Activated naive CD8-positive, alpha-beta T cell treated with anti-CD3 and anti-CD28 coated beads, Interleukin-2, amount 10 ng/mL, durations not matched to agents 7 days and 5 days (primary cell): ENCODE measurements around the gene TET1. TPM values are rescaled to one million over a fixed set of nuclear protein-coding genes. Genes with fewer than 3 reads are reported as not detected.
"Not testable (repeated sequence)": the region's sequence is repeated elsewhere in the genome, so short reads cannot be mapped to it uniquely, and the experiment has no call there.

Experiments used
- ATAC-seq: fragments of 150-1000 bp; cut with Tn5 transposase; one replicate; pipeline ENCODE4 v1.10.0; 2021; ENCODE audit warnings: low read depth, moderate library complexity
- POLR2A ChIA-PET: fragments of 350-600 bp; sonication (Branson Sonifier 250); formaldehyde crosslinking; loops from one replicate; lab custom pipeline; 2021; ENCODE audit warnings: antibody characterized with exemption; lab: Charles Lee
- DNase-seq: peaks from one replicate; pipeline ENCODE4 v3.0.0; 2021
- H3K27ac Mint-ChIP-seq: one replicate; pipeline ENCODE4 v1.8.0; 2022; ENCODE audit warnings: mild to moderate bottlenecking, mixed read lengths
- H3K27me3 Mint-ChIP-seq: one replicate; pipeline ENCODE4 v1.8.0; 2022; ENCODE audit warnings: mild to moderate bottlenecking, moderate library complexity, mixed read lengths
- H3K36me3 Mint-ChIP-seq: one replicate; pipeline ENCODE4 v1.8.0; 2021; ENCODE audit warnings: mild to moderate bottlenecking, mixed read lengths
- H3K4me1 Mint-ChIP-seq: one replicate; pipeline ENCODE4 v1.8.0; 2021; ENCODE audit warnings: mixed read lengths
- H3K4me3 Mint-ChIP-seq: one replicate; pipeline ENCODE4 v1.8.0; 2022; ENCODE audit warnings: mild to moderate bottlenecking, moderate library complexity, mixed read lengths
- H3K9me3 Mint-ChIP-seq: one replicate; pipeline ENCODE4 v1.8.0; 2021; ENCODE audit warnings: mixed read lengths
- total RNA-seq, 2 experiments: library from RNA; stranded (reverse); gene quantifications; one replicate each; pipeline ENCODE4 v1.2.3, GENCODE V29; 2021

Gene TET1
- total RNA-seq, 2 experiments from 2014 or later, result 3.8 to 4.1 TPM

DNA sequence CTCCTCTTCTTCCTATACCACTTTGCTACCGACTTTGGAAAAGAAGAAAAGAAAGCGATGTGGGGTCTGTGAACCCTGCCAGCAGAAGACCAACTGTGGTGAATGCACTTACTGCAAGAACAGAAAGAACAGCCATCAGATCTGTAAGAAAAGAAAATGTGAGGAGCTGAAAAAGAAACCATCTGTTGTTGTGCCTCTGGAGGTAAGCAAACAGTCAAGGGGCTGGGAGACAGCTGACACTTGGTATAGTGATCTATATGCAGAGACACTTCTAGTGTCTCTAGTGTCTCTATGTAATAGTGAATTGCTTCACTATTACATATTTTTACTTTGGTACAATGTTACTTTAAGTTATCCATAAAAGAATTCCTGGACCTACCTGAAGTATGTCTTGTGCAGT lies 13.9 kb downstream of the TET1 start:
- no peak overlapping the region for H3K27ac Mint-ChIP-seq
- H3K4me1 Mint-ChIP-seq, result peaks cover 8% of the 10 kb centered on the region

DNA sequence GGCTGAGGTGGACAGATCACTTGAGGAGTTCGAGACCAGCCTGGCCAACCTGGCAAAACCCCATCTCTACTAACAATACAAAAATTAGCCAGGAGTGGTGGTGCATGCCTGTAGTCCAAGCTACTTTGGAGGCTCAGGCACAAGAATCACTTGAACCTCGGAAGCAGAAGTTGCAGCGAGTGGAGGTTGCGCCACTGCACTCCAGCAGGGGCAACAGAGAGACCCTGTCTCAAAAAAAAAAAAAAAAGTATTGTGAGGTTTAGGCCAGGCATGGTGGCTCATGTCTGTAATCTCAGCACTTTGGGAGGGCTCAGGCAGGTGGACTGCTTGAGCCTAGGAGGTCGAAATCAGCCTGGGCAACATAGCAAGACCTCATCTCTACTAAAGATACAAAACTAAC lies 16.0 kb downstream of the TET1 start:
- DNase-seq (no peak), ATAC-seq (no peak)
- no peaks in the 10 kb centered on the region for H3K9me3 Mint-ChIP-seq
- H3K4me1 Mint-ChIP-seq, result peaks cover 8% of the 10 kb centered on the region
- no peak overlapping the region for H3K4me3 Mint-ChIP-seq
- H3K36me3 Mint-ChIP-seq, result no peaks in the 10 kb centered on the region
- no peak overlapping the region for H3K27ac Mint-ChIP-seq
- H3K27me3 Mint-ChIP-seq, result no peaks in the 10 kb centered on the region
- POLR2A ChIA-PET, result no interaction called here

More for the DNA sequence above, 13.9 kb downstream of the TET1 start:
- Mint-ChIP-seq H3K27me3 (no peaks in the 10 kb centered on the region), H3K36me3 (no peaks in the 10 kb centered on the region), H3K9me3 (no peaks in the 10 kb centered on the region), H3K4me3 (no peak overlapping the region)
- ATAC-seq, result no peak
- POLR2A ChIA-PET, result no interaction called here
- DNase-seq, result no peak

GRCh38 chr10:68578974-68579373 lies 18.8 kb downstream of the TET1 start:
- POLR2A ChIA-PET, result no interaction called here
- no peaks in the 10 kb centered on the region for H3K9me3 Mint-ChIP-seq
- no peak for DNase-seq
- H3K36me3 Mint-ChIP-seq, result no peaks in the 10 kb centered on the region
- no peak for ATAC-seq
- no peak overlapping the region for H3K4me3 Mint-ChIP-seq
- H3K4me1 Mint-ChIP-seq, result peaks cover under 1% of the 10 kb centered on the region
- H3K27ac Mint-ChIP-seq, result no peak overlapping the region
- no peaks in the 10 kb centered on the region for H3K27me3 Mint-ChIP-seq

GRCh38 chr10:68584187-68584586 lies 24.1 kb downstream of the TET1 start:
- H3K27me3 Mint-ChIP-seq, H3K27ac Mint-ChIP-seq, H3K4me1 Mint-ChIP-seq, H3K9me3 Mint-ChIP-seq, POLR2A ChIA-PET, DNase-seq, H3K4me3 Mint-ChIP-seq, H3K36me3 Mint-ChIP-seq, ATAC-seq: not testable (repeated sequence)

DNA sequence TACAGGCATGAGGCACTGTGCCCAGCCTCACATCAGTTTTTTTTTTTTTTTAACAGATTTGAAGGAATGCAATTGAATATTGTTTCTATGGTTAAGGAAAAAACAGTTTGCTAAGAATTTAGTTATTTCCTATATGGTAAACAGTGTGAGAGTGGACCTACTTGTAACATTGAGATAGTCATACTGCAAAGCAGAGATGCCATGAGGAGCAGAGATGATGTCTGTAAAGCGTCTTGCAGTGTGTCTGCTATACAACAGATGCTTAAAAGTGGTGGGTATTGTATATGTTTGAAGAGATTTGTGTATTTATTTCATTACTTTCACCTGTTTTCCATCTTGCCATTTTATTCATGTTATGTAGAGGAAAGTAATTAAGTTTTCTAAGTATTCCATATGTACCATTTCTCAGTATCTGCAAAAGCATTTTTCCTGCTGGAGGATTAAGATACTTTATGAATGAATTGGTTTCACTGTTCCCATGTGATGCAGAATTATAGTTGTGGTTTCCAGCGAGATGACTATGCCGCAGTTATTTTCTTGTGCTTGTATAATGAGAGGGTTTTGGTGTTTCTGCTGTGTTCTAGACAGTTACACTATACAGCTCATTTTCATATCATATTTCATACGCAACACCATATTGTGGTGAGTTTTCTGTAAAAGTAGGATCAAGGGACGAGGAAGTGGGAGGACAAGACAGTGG lies 26.6 kb downstream of the TET1 start:
- ATAC-seq, result no peak
- H3K4me1 Mint-ChIP-seq, result peaks cover 4% of the 10 kb centered on the region
- POLR2A ChIA-PET, result no interaction called here

DNA sequence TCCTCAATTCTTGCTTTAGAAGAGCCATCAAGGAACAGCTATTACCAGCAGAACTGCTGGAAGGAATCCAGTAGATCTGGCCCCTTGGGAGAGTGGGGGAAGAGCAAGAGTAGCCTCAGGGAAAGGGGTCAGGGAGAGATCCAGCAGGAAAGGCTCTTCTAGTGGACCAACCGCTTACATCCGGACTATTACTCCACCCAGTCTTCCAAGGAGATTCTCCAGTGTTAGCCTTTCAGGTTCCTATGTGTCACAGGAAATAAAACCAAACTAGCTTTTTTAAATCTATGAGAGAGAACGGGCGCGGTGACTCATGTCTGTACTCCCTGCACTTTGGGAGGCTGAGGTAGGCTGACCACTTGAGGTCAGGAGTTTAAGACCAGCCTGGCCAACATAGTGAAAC lies 34.3 kb downstream of the TET1 start:
- Mint-ChIP-seq H3K4me3 (no peak overlapping the region), H3K27me3 (peaks cover 2% of the 10 kb centered on the region), H3K27ac (no peak overlapping the region), H3K4me1 (no peaks in the 10 kb centered on the region), H3K9me3 (no peaks in the 10 kb centered on the region), H3K36me3 (no peaks in the 10 kb centered on the region)
- no peak for DNase-seq
- ATAC-seq, result no peak
- POLR2A ChIA-PET, result interaction anchor here (0.7 kb wide), 1 partner anchor 31 kb away, joined by 3 read pairs; no protein-coding TSS in a partner anchor

More for the DNA sequence above, 26.6 kb downstream of the TET1 start:
- Mint-ChIP-seq H3K27ac (no peak overlapping the region), H3K4me3 (no peak overlapping the region), H3K27me3 (peaks cover 2% of the 10 kb centered on the region), H3K36me3 (peaks cover 1% of the 10 kb centered on the region), H3K9me3 (no peaks in the 10 kb centered on the region)
- no peak for DNase-seq

GRCh38 chr10:68595513-68595912 lies 35.4 kb downstream of the TET1 start:
- ATAC-seq, result no peak
- POLR2A ChIA-PET, result no interaction called here
- Mint-ChIP-seq H3K4me1 (peaks cover 7% of the 10 kb centered on the region), H3K27ac (no peak overlapping the region), H3K36me3 (no peaks in the 10 kb centered on the region), H3K9me3 (no peaks in the 10 kb centered on the region), H3K4me3 (no peak overlapping the region), H3K27me3 (no peaks in the 10 kb centered on the region)
- DNase-seq, result no peak

DNA sequence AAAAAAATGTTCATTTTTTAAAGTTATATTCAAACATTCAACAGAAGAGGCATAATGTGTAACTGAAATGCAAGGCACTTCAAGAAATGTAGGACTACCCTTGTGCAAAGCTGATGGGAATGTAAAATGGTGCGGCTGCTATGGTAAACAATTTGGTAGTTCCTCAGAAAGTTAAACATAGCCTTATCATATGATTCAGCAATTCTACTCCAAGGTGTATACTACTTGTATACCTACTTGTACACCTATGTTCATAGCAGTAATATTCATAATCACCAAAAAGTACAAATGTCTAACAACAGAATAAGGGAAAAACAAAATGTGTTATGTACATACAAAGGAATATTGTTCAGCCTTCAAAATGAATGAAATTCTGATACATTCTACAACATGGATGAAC lies 37.3 kb downstream of the TET1 start:
- Mint-ChIP-seq H3K9me3 (no peaks in the 10 kb centered on the region), H3K36me3 (peaks cover 4% of the 10 kb centered on the region), H3K4me3 (no peak overlapping the region), H3K27ac (no peak overlapping the region), H3K4me1 (peaks cover 21% of the 10 kb centered on the region), H3K27me3 (no peaks in the 10 kb centered on the region)
- ATAC-seq (no peak), DNase-seq (no peak)
- POLR2A ChIA-PET, result no interaction called here

DNA sequence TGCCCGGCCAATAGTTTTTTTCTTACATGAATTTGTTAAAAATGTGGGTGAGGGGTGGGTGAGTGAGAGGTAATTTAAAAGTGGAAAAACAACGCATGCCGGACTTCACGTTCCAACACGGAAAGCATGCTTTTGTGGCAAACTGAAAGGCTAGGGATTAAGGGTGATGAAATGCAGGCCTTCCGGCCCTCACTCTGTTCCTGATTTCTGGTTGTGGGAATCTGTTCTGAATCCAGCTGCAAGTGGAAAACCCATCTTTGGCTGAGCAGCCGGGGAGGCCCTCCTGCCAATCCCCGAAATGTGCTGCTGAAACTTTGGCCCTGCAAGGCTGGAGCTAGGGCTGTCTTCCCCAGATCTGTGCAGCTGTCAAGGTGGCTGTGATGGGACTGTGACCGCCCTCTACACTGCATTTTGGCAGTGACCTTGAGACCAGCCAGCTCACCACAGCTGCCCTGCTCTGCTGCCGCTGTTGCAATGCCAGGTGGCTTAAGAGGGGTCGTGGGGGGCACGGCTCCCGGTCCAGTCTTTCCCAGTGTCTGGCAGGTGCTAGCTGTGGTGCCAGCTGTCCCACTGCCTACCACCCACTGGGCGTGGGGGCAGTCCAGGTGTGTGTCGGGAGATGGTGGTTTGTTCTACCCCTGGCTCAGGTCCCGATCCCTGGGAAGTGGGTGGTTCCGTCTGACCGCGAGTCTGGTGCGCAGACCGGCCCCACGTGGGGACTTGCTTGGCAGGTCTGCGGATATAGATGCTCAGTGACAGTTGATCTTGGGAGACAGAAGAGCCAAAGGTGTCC lies 39.0 kb downstream of the TET1 start:
- H3K27ac Mint-ChIP-seq, result peak overlapping the region; percentile 31
- H3K4me3 Mint-ChIP-seq, result no peak overlapping the region
- DNase-seq (no peak), ATAC-seq (no peak)
- H3K4me1 Mint-ChIP-seq, result peaks cover 22% of the 10 kb centered on the region
- no peaks in the 10 kb centered on the region for H3K9me3 Mint-ChIP-seq
- H3K27me3 Mint-ChIP-seq, result no peaks in the 10 kb centered on the region
- POLR2A ChIA-PET, result no interaction called here
- peaks cover 15% of the 10 kb centered on the region for H3K36me3 Mint-ChIP-seq

DNA sequence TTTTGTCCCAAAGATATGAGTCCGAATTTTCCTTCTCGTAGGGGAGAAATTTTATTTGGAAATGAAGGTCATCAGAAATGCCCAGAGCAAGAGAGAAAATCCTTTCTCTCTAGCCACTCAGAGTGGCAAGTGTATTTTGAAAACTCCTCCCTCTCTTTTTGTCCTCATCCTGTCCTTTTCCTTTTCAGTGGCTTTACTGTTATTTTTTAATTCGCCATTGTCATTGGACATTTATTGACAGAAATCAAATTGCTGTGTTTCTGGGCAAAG lies 39.6 kb downstream of the TET1 start:
- Mint-ChIP-seq H3K27ac (peak overlapping the region; percentile 31), H3K27me3 (no peaks in the 10 kb centered on the region), H3K36me3 (peaks cover 20% of the 10 kb centered on the region), H3K4me1 (peaks cover 26% of the 10 kb centered on the region), H3K9me3 (no peaks in the 10 kb centered on the region), H3K4me3 (peak overlapping the region; percentile 82)
- no peak for ATAC-seq
- DNase-seq, result no peak
- POLR2A ChIA-PET, result interaction anchor here (1.4 kb wide), 1 partner anchor 40 kb away, joined by 8 read pairs; the partner anchor contains the start of gene TET1

- POLR2A ChIA-PET, result interaction anchor here (1.0 to 1.7 kb wide), 3 partner anchors 40 to 268 kb away, joined by 4 to 8 read pairs (median 7); partner anchors contain the start of genes CCAR1, HNRNPH3 and TET1
- H3K4me3 Mint-ChIP-seq, result peak overlapping the region; percentile 82
- no peaks in the 10 kb centered on the region for H3K27me3 Mint-ChIP-seq
Measured at GRCh38 chr10:68600041-68600778, 40.1 kb downstream of the TET1 start.

DNA sequence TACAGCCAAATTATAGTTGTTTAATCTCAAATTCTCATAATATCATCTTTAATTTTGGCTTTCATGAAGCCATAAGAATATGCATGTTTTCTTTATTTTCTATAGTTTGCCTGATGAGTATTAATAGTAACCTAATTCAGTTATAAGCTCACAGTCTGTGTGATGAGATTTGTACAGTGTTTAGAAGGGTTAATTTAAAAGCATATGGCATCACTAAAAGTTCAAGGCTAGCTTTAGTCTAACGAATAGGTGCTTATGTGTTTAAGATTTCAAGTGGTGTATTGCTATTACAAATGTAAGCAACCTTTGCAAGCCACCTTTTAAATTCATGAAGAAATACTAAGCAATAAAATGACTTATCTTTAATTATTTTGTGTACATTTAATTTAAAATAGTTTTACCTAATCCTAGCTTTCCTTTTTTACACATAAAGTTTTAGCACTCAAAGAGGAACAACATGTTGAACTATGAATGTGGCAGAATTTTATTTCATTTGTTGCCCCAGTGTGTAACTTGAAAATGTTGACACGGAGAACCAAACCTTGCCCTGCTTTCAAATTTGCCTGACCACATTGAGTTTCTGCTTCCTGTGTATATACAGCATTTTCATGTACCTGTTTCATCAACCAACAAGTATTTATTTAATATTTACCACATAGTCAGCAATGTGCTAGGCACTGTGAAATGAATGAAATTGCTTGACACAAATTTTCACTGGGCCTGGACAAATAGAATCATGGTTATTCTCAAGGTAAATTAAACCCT lies 41.5 kb downstream of the TET1 start:
- POLR2A ChIA-PET, result interaction anchor here (0.8 to 1.7 kb wide), 2 partner anchors 42 to 120 kb away, joined by 3 to 7 read pairs; partner anchors contain the start of genes CCAR1 and TET1
- Mint-ChIP-seq H3K36me3 (peaks cover 20% of the 10 kb centered on the region), H3K4me3 (peak overlapping the region; percentile 82), H3K9me3 (no peaks in the 10 kb centered on the region), H3K27me3 (no peaks in the 10 kb centered on the region), H3K27ac (peak overlapping the region; percentile 20), H3K4me1 (peaks cover 26% of the 10 kb centered on the region)
- no peak for DNase-seq
- ATAC-seq, result no peak

More at GRCh38 chr10:68600041-68600778, 40.1 kb downstream of the TET1 start:
- peaks cover 26% of the 10 kb centered on the region for H3K4me1 Mint-ChIP-seq
- peak; percentile 74 for DNase-seq
- H3K27ac Mint-ChIP-seq, result peak overlapping the region; percentile 83
- no peaks in the 10 kb centered on the region for H3K9me3 Mint-ChIP-seq
- peaks cover 20% of the 10 kb centered on the region for H3K36me3 Mint-ChIP-seq
- peak; percentile 96 for ATAC-seq

DNA sequence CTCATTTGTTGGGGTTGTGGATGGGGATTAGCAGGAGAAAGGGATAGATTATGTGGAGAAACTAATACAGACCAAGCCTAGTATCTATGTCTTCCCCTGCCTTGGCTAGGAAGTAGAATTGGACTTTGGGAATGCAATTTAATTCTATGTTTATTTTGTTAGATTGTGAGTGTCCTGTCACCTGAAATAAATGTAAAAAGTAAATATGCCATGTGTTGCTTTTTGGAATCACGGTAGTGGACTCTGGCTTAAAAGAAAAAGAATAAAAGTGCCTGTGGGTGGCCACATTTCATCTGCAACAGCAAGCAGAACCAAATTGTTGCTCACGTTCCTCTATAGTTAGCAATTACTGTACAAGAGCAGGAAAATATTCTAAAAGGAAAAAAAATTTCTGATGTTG lies 42.3 kb downstream of the TET1 start:
- Mint-ChIP-seq H3K9me3 (no peaks in the 10 kb centered on the region), H3K27ac (peak overlapping the region; percentile 18), H3K4me3 (peak overlapping the region; percentile 82), H3K36me3 (peaks cover 20% of the 10 kb centered on the region), H3K27me3 (no peaks in the 10 kb centered on the region), H3K4me1 (peaks cover 26% of the 10 kb centered on the region)
- POLR2A ChIA-PET, result interaction anchor here (0.8 kb wide), 1 partner anchor 42 kb away, joined by 3 read pairs; the partner anchor contains the start of gene TET1
- ATAC-seq (no peak), DNase-seq (no peak)
